ENCODE measurements around the gene FAM83F. TPM values are rescaled to one million over a fixed set of nuclear protein-coding genes. Genes with fewer than 3 reads are reported as not detected.

The FAM83F gene
- total and polyA plus RNA-seq, 10 of the 15 experiments (the other 5 are each of a cell fraction or from before 2014, with no cell fraction given) = 0.01 to 0.05 (median 0.01) TPM; not detected in 7

DNA sequence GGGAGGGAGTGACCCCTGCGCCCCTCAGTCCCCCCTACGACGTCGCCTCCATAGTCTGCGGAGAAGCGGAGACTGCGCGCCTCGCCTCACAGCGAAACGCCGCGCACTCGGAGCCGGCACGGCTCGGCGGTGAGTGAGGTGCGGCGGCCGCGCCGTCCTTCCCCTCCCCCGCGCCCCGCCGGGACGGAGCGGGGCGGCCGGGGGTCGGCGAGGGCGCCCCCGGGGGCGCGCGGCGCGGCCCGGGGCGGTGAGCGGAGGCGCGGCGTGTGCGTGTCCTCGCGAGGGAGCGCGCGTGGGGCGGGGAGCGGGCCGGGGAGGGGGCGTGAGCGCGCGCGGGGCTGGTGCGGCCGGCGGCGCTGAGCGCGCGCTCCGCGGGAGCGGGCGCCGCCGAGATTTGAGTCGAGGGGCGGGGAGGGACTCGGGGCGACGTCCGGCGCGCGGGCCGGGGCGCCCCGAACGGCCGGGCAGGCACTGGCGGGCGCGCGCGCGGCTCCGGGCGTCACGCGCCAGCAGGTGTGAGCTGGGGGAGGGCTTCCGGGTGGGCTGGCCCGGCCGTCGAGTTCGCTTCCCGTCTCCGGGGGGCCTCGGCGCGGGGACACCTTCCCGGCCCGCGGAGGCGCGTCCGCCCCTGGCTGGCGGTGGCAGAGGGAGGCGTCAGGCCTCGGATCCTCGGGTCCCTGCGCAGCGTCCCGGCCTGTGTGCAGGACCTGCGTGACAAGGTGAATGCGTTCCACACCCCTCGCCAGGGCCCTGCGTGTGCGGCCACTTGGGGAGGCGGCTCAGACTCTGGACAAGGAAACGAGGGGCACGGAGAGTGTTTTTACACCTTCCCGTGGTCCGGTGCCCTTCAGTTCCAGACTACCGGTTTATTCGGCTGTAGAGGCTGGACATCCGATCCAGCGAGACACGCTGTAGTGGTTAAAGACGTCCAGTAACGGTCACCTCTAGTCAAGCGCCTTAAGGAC is 50.4 kb downstream of the FAM83F start (continued):
- TF ChIP-seq BHLHE40 (IDR thresholded peaks at IDR 0.05; ENCODE audit: borderline replicate concordance in 1 of 2, low read depth in 2 of 2, low read length in 1 of 2) = peak; percentile 54 to 82; a peak in 3 of 4 replicates
- TF ChIP-seq, protein P1, sequence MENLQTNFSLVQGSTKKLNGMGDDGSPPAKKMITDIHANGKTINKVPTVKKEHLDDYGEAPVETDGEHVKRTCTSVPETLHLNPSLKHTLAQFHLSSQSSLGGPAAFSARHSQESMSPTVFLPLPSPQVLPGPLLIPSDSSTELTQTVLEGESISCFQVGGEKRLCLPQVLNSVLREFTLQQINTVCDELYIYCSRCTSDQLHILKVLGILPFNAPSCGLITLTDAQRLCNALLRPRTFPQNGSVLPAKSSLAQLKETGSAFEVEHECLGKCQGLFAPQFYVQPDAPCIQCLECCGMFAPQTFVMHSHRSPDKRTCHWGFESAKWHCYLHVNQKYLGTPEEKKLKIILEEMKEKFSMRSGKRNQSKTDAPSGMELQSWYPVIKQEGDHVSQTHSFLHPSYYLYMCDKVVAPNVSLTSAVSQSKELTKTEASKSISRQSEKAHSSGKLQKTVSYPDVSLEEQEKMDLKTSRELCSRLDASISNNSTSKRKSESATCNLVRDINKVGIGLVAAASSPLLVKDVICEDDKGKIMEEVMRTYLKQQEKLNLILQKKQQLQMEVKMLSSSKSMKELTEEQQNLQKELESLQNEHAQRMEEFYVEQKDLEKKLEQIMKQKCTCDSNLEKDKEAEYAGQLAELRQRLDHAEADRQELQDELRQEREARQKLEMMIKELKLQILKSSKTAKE (IDR thresholded peaks at IDR 0.05; ENCODE audit: low read depth, poor library complexity, severe bottlenecking) = no peak
- TF ChIP-seq GATAD2B (conservative IDR thresholded peaks at IDR 0.05; ENCODE audit: low read depth) = peak; percentile 61
- no peak for TF ChIP-seq SIX5 (IDR thresholded peaks at IDR 0.05; ENCODE audit: low read depth, low read length, severe bottlenecking)
- TF ChIP-seq NFYA (IDR thresholded peaks at IDR 0.05; ENCODE audit: borderline replicate concordance, low read depth, low read length) = 0 out of 2 replicates have a peak, but pooled peaks have one; percentile 2
- TF ChIP-seq RBBP5 (conservative IDR thresholded peaks at IDR 0.05) = 0 out of 2 replicates have a peak, but pooled peaks have one; percentile 18
- no peak for TF ChIP-seq HDAC6 (IDR thresholded peaks at IDR 0.05; ENCODE audit: unreplicated experiment)

DNA sequence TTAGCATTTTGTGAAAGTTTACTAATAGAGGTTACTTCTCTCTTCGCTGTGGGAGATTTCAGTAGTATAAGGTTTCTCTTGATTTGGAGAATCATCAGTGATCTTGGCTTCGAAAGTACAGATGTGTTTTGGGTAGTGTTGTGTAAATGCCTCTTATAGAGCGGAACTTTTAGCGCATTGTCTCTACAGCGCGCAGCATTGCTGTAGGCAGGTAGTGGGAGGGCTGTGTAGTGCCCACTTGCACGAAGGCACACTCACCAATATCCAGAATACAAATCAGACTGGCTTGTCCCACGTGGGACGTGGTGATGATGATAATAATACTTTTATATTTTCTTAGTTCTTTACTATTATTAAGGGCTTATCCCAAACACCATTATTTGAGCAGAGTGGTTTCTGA is 51.4 kb downstream of the FAM83F start:
- DNase-seq (ENCODE audit: low read depth, low spot score) = no peak
- Histone ChIP-seq H3K9ac (ENCODE audit: control insufficient read depth, insufficient read depth, low read length) (no peak overlapping the region), H3K27ac (ENCODE audit: control insufficient read depth, insufficient read depth) (no peak overlapping the region), H3K4me2 (ENCODE audit: control insufficient read depth, insufficient read depth) (peak overlapping the region; percentile 48; the same call in 1 of the 2 replicates), H3K79me2 (ENCODE audit: control insufficient read depth, insufficient read depth, low read length) (peaks cover 7% of the 10 kb centered on the region), H3K36me3 (ENCODE audit: control insufficient read depth in 2 of 2, insufficient read depth in 2 of 2, low read length in 1 of 2) (no peaks in the 10 kb centered on the region), H2AFZ (ENCODE audit: control insufficient read depth, low read depth, low read length) (no peak overlapping the region), H3K27me3 (replicated peaks in 1 of 2; ENCODE audit: control insufficient read depth in 2 of 2, insufficient read depth in 2 of 2, low read length in 1 of 2) (0 out of 4 replicates have a peak, but pooled peaks cover 0 to 1% of the 10 kb centered on the region in 2 experiments), H3K4me1 (ENCODE audit: control insufficient read depth, insufficient read depth, low read length) (peaks cover 25% of the 10 kb centered on the region), H3K4me3 (peak overlapping the region; percentile 85; the same call in 1 of the 2 replicates), H3K9me3 (replicated peaks; ENCODE audit: control insufficient read depth, insufficient read depth, low read length) (no peaks in the 10 kb centered on the region), H4K20me1 (ENCODE audit: control insufficient read depth, insufficient read depth) (no peaks in the 10 kb centered on the region)
- WGBS (ENCODE audit: insufficient coverage, insufficient replicate concordance, low lambda C conversion rate, missing lambda C conversion rate) = 32% methylated on average over 9 of the region's 9 CpGs
- in situ Hi-C loops (cut with MboI) = loop anchor here (5.0 kb wide), 1 partner anchor 301 kb away; the partner anchor contains the start of gene ADSL
- POLR2A ChIA-PET = interaction anchor here (0.7 kb wide), 1 partner anchor 112 kb away, joined by 3 read pairs; no protein-coding TSS in a partner anchor
- SMC1A ChIA-PET (ENCODE audit: uncharacterized antibody, unreplicated experiment) = interaction anchor here (0.8 kb wide), 1 partner anchor 291 kb away, joined by 3 read pairs; no protein-coding TSS in a partner anchor
- CTCF ChIA-PET = interaction anchor here (0.6 to 1.3 kb wide), 3 partner anchors 9 to 23 kb away, joined by 3 read pairs; no protein-coding TSS in a partner anchor
- RAD21 ChIA-PET (ENCODE audit: unreplicated experiment) = interaction anchor here (0.7 to 0.9 kb wide), 2 partner anchors 9 to 17 kb away, joined by 3 to 4 read pairs; no protein-coding TSS in a partner anchor
- TSS peak; percentile 62 for BruUV-seq (replicated peaks)
- intact Hi-C loops (cut with micrococcal nuclease; ENCODE audit: unreplicated experiment) = no loop called here
- FAIRE-seq = no peak
- no peak for ATAC-seq
- no peak for TF ChIP-seq POU2F2 (IDR thresholded peaks at IDR 0.05; ENCODE audit: borderline replicate concordance, low read depth, low read length)
- no peak for TF ChIP-seq JUND (IDR thresholded peaks at IDR 0.05; ENCODE audit: low read depth, low read length)
- TF ChIP-seq MTA2 (IDR thresholded peaks at IDR 0.05; ENCODE audit: low read depth) = no peak
- TF ChIP-seq STAT3 (IDR thresholded peaks at IDR 0.05; ENCODE audit: low read depth, low read length) = no peak
- no peak for TF ChIP-seq ZNF622 (IDR thresholded peaks at IDR 0.05)
- no peak for TF ChIP-seq ZSCAN29 (IDR thresholded peaks at IDR 0.05)
- TF ChIP-seq, protein P2, sequence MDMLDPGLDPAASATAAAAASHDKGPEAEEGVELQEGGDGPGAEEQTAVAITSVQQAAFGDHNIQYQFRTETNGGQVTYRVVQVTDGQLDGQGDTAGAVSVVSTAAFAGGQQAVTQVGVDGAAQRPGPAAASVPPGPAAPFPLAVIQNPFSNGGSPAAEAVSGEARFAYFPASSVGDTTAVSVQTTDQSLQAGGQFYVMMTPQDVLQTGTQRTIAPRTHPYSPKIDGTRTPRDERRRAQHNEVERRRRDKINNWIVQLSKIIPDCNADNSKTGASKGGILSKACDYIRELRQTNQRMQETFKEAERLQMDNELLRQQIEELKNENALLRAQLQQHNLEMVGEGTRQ (IDR thresholded peaks at IDR 0.05; ENCODE audit: borderline replicate concordance, low read depth, low read length) = no peak
- TF ChIP-seq SP1 (IDR thresholded peaks at IDR 0.05; ENCODE audit: low read depth, low read length) = no peak
- no peak for TF ChIP-seq MEF2A (IDR thresholded peaks at IDR 0.05; ENCODE audit: insufficient read depth, low read depth, low read length)
- TF ChIP-seq KAT2A (conservative IDR thresholded peaks at IDR 0.05; ENCODE audit: control insufficient read depth, low read depth, low read length) = no peak

Measured in GM12878 (cell line).